Lower lobe of right lung (tissue), 2 donors: ENCODE data around the gene CMTM5. TPM values are rescaled to one million over a fixed set of nuclear protein-coding genes. Genes with fewer than 3 reads are reported as not detected.
A peak's percentile ranks its signal among the peaks of the same experiment; 100 is the strongest.

Experiments
- ATAC-seq, 2 donors: fragments of 200-7000 bp; cut with Tn5 transposase; one replicate each; pipeline ENCODE4 v1.9.1; 2020 to 2022; ENCODE audit warnings: mild to moderate bottlenecking in 2 of 2, moderate library complexity in 2 of 2
- DNase-seq: peaks from one replicate; pipeline ENCODE4 v3.0.0-alpha.2; 2020
- H3K27ac ChIP-seq: fragments of 200-600 bp; one replicate; pipeline ENCODE4 v1.8.0; 2022
- H3K27me3 ChIP-seq: fragments of 200-600 bp; one replicate; pipeline ENCODE4 v1.8.0; 2022; ENCODE audit warnings: low read depth
- H3K36me3 ChIP-seq: fragments of 200-600 bp; one replicate; pipeline ENCODE4 v1.8.0; 2022; ENCODE audit warnings: mild to moderate bottlenecking
- H3K4me1 ChIP-seq: fragments of 200-600 bp; one replicate; pipeline ENCODE4 v1.8.0; 2022
- H3K4me3 ChIP-seq: fragments of 200-600 bp; one replicate; pipeline ENCODE4 v1.8.0; 2022; ENCODE audit warnings: mild to moderate bottlenecking
- H3K9me3 ChIP-seq: fragments of 200-600 bp; one replicate; pipeline ENCODE4 v1.8.0; 2022
- CTCF ChIP-seq: fragments of 200-600 bp; IDR thresholded peaks from one replicate; pipeline ENCODE4 v1.8.0; 2022; ENCODE audit warnings: antibody characterized with exemption, mild to moderate bottlenecking
- intact Hi-C: fragments of 100-400 bp; cut with DNase I; formaldehyde crosslinking; loops from one replicate; pipeline ENCODE4 v1.11.0; 2022
- total RNA-seq: library from RNA; stranded (reverse); fragmentation: NEBNext Ultra II Directional; extraction: Animal tissue kit (Norgen Biotek cat#: 25700); gene quantifications from one replicate; pipeline ENCODE4 v1.2.1, GENCODE V29; 2021
- donor health status: DM: no; HTN: yes; CAD: no; lungs with severe emphysema.

The CMTM5 gene
- total RNA-seq, 1 donor from 2014 or later: 1.4 TPM

GRCh38 chr14:23408307-23408630 lies 31.4 kb downstream of the CMTM5 start:
- no peaks in the 10 kb centered on the region for H3K4me1 ChIP-seq
- ATAC-seq: no peak
- no peak overlapping the region for H3K4me3 ChIP-seq
- no peak for DNase-seq
- no peak overlapping the region for H3K27ac ChIP-seq
- H3K27me3 ChIP-seq: no peaks in the 10 kb centered on the region
- no peaks in the 10 kb centered on the region for H3K9me3 ChIP-seq
- H3K36me3 ChIP-seq: no peaks in the 10 kb centered on the region
- intact Hi-C loops: no loop called here
- TF ChIP-seq CTCF: no peak

GRCh38 chr14:23409475-23409874 lies 32.6 kb downstream of the CMTM5 start:
- intact Hi-C loops: no loop called here
- no peak for DNase-seq

GRCh38 chr14:23409966-23410635 lies 33.3 kb downstream of the CMTM5 start:
- no peak for TF ChIP-seq CTCF
- Histone ChIP-seq H3K27me3 (no peaks in the 10 kb centered on the region), H3K36me3 (no peaks in the 10 kb centered on the region), H3K4me1 (no peaks in the 10 kb centered on the region), H3K27ac (no peak overlapping the region), H3K9me3 (no peaks in the 10 kb centered on the region), H3K4me3 (no peak overlapping the region)
- intact Hi-C loops: no loop called here
- DNase-seq (no peak), ATAC-seq (peak in 1 of 2 donors; percentile 16)

More at GRCh38 chr14:23409475-23409874, 32.6 kb downstream of the CMTM5 start:
- no peaks in the 10 kb centered on the region for H3K27me3 ChIP-seq
- no peaks in the 10 kb centered on the region for H3K36me3 ChIP-seq
- H3K4me3 ChIP-seq: no peak overlapping the region
- H3K27ac ChIP-seq: no peak overlapping the region
- no peaks in the 10 kb centered on the region for H3K9me3 ChIP-seq
- no peak for ATAC-seq
- TF ChIP-seq CTCF: no peak
- H3K4me1 ChIP-seq: no peaks in the 10 kb centered on the region

- intact Hi-C loops: no loop called here
- no peak overlapping the region for H3K4me3 ChIP-seq
- DNase-seq (no peak), ATAC-seq (no peak)
- no peak for TF ChIP-seq CTCF
- H3K27me3 ChIP-seq: no peaks in the 10 kb centered on the region
- H3K27ac ChIP-seq: no peak overlapping the region
- H3K36me3 ChIP-seq: no peaks in the 10 kb centered on the region
- no peaks in the 10 kb centered on the region for H3K4me1 ChIP-seq
- H3K9me3 ChIP-seq: no peaks in the 10 kb centered on the region
Observed at GRCh38 chr14:23411563-23412525, 35.0 kb downstream of the CMTM5 start.

GRCh38 chr14:23413681-23414080 lies 36.8 kb downstream of the CMTM5 start:
- DNase-seq (no peak), ATAC-seq (no peak)
- Histone ChIP-seq H3K4me3 (no peak overlapping the region), H3K27ac (no peak overlapping the region), H3K9me3 (no peaks in the 10 kb centered on the region), H3K27me3 (no peaks in the 10 kb centered on the region), H3K36me3 (no peaks in the 10 kb centered on the region), H3K4me1 (no peaks in the 10 kb centered on the region)
- intact Hi-C loops: no loop called here
- no peak for TF ChIP-seq CTCF
